Glomerular visceral epithelial cell (primary cell): ENCODE data around the gene ARHGEF28.
A peak's percentile ranks its signal among the peaks of the same experiment; 100 is the strongest.

Source experiments
- DNase-seq: peaks from one replicate; pipeline ENCODE4 v3.0.0-alpha.2; 2016; ENCODE audit errors: extremely low spot score

ARHGEF28 gene

GRCh38 chr5:73735032-73735734 lies 109.2 kb downstream of the ARHGEF28 start:
- DNase-seq = no peak

GRCh38 chr5:73739650-73740049 lies 113.7 kb downstream of the ARHGEF28 start:
- DNase-seq = no peak

- DNase-seq = no peak
These were observed 114.3 kb downstream of the ARHGEF28 start for GRCh38 chr5:73740274-73740790.

GRCh38 chr5:73743161-73743560 lies 117.2 kb downstream of the ARHGEF28 start:
- no peak for DNase-seq

GRCh38 chr5:73745836-73746235 lies 119.8 kb downstream of the ARHGEF28 start:
- DNase-seq = no peak

GRCh38 chr5:73746608-73747007 lies 120.6 kb downstream of the ARHGEF28 start:
- no peak for DNase-seq

- DNase-seq = no peak
These were observed 121.8 kb downstream of the ARHGEF28 start for GRCh38 chr5:73747696-73748380.

GRCh38 chr5:73748510-73749400 lies 122.8 kb downstream of the ARHGEF28 start:
- no peak for DNase-seq

- DNase-seq = no peak
These were observed 123.7 kb downstream of the ARHGEF28 start for GRCh38 chr5:73749485-73750270.

- no peak for DNase-seq
These were observed 125.4 kb downstream of the ARHGEF28 start for GRCh38 chr5:73751254-73751914.

GRCh38 chr5:73754254-73754653 lies 128.3 kb downstream of the ARHGEF28 start:
- no peak for DNase-seq

- DNase-seq = no peak
These were observed 131.4 kb downstream of the ARHGEF28 start for GRCh38 chr5:73757416-73757815.

- peak; percentile 45 for DNase-seq
These were observed 133.8 kb downstream of the ARHGEF28 start for GRCh38 chr5:73759771-73760170.

GRCh38 chr5:73763300-73764032 lies 137.5 kb downstream of the ARHGEF28 start:
- DNase-seq = no peak

- no peak for DNase-seq
These were observed 138.6 kb downstream of the ARHGEF28 start for GRCh38 chr5:73764586-73764985.

- no peak for DNase-seq
These were observed 139.0 kb downstream of the ARHGEF28 start for GRCh38 chr5:73764996-73765395.

- DNase-seq = no peak
These were observed 140.9 kb downstream of the ARHGEF28 start for GRCh38 chr5:73766902-73767301.

GRCh38 chr5:73770172-73771025 lies 144.4 kb downstream of the ARHGEF28 start:
- DNase-seq = no peak

GRCh38 chr5:73774924-73775323 lies 148.9 kb downstream of the ARHGEF28 start:
- no peak for DNase-seq
